ENCODE data around the gene TNFRSF1B.

- TF ChIP-seq CTCF (IDR thresholded peaks at IDR 0.05) (no peak), POLR2A (IDR thresholded peaks at IDR 0.05) (no peak)
Measured at GRCh38 chr1:12152113-12152891, 14.5 kb upstream of the TNFRSF1B start.
